ENCODE data around the gene PTPRZ1. TPM values are rescaled to one million over a fixed set of nuclear protein-coding genes. Genes with fewer than 3 reads are reported as not detected.

PTPRZ1 gene
- total and polyA plus RNA-seq, 2 of the 8 experiments (the other 6 are each of a cell fraction or from before 2014, with no cell fraction given) = 112 to 135 TPM

DNA sequence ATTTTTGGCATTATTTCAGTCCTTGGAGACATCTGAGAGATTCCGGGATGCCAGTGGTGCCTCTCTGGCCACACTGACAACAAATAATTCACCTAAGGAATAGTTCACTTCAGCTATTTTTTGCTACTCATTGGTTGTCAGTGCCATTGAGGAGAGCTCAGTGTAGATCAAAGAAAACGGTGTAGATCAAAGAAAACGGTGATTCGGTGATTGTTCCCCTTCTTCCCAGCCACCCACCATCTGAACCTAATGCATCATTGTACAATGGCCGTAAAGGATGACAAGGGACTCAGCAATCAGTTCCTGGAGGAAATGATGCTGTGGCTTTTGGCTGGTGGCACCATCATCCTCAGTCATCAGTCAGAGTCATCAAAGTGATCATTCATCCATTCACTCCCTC lies 80.6 kb downstream of the PTPRZ1 start:
- Histone ChIP-seq H2BK12ac (ENCODE audit: low read depth, low read length) (peak overlapping the region; percentile 3; the same call in 1 of the 2 replicates), H3K4me2 (ENCODE audit: insufficient read depth in 1 of 2, low read depth in 2 of 2, low read length in 2 of 2) (peak overlapping the region in 1 of 2 experiments; percentile 1; a peak in 1 of 4 replicates), H3K56ac (replicated peaks; ENCODE audit: insufficient read length, low read depth, low read length) (no peak overlapping the region), H4K8ac (ENCODE audit: extremely low read depth, insufficient read depth, low read length) (no peak overlapping the region), H3K27me3 (replicated peaks in 1 of 4; ENCODE audit: control insufficient read depth in 3 of 4, extremely low read depth in 1 of 4, insufficient read depth in 3 of 4, low read length in 3 of 4) (no peaks in the 10 kb centered on the region), H4K20me1 (replicated peaks in 1 of 2; ENCODE audit: control insufficient read depth in 1 of 2, insufficient read depth in 2 of 2, low read length in 2 of 2) (no peaks in the 10 kb centered on the region), H3K27ac (ENCODE audit: low read depth, low read length) (no peak overlapping the region), H4K5ac (ENCODE audit: insufficient read length, low read depth, low read length) (no peak overlapping the region), H3K79me1 (ENCODE audit: low read depth, low read length) (peaks cover 2% of the 10 kb centered on the region; the same call in 1 of the 2 replicates), H3K79me2 (ENCODE audit: control insufficient read depth in 1 of 2, insufficient read depth in 2 of 2, low read length in 2 of 2) (peaks cover 0 to 59% of the 10 kb centered on the region in 2 experiments; a peak in 3 of 4 replicates), H2BK15ac (ENCODE audit: low read length) (no peak overlapping the region), H3K23me2 (ENCODE audit: low read depth, low read length) (no peaks in the 10 kb centered on the region), H3K18ac (ENCODE audit: extremely low read depth, low read length) (no peak overlapping the region), H4K91ac (replicated peaks; ENCODE audit: insufficient read length, low read length) (no peak overlapping the region), H3K23ac (ENCODE audit: insufficient read length) (no peak overlapping the region), H3K9ac (replicated peaks in 1 of 4; ENCODE audit: extremely low read depth in 1 of 4, low read depth in 3 of 4, low read length in 3 of 4) (no peak overlapping the region), H3K14ac (ENCODE audit: insufficient read length) (no peak overlapping the region), H3K36me3 (ENCODE audit: control insufficient read depth in 2 of 4, insufficient read depth in 4 of 4, low read length in 3 of 4) (peaks cover 0 to 2% (median 0%) of the 10 kb centered on the region in 4 experiments; a peak in 4 of 8 replicates), H2AFZ (ENCODE audit: low read length) (no peak overlapping the region), H3K4me1 (replicated peaks in 1 of 4; ENCODE audit: control insufficient read depth in 3 of 4, insufficient read depth in 4 of 4, low read length in 3 of 4) (peaks cover 0 to 16% (median 5%) of the 10 kb centered on the region in 4 experiments; a peak in 4 of 7 replicates), H2BK5ac (ENCODE audit: low read depth, low read length) (peak overlapping the region; percentile 5; the same call in 1 of the 2 replicates), H3K4ac (replicated peaks; ENCODE audit: insufficient read length, low read depth, low read length) (no peak overlapping the region), H2AK5ac (ENCODE audit: low read depth, low read length) (no peak overlapping the region), H2BK20ac (ENCODE audit: low read length) (no peak overlapping the region), H2BK120ac (replicated peaks; ENCODE audit: low read depth, low read length) (no peak overlapping the region), H3K9me3 (ENCODE audit: insufficient read depth in 2 of 2, low read depth in 1 of 2, low read length in 1 of 2) (no peaks in the 10 kb centered on the region), H3K4me3 (ENCODE audit: extremely low read depth in 1 of 4, insufficient read depth in 2 of 4, low read depth in 3 of 4, low read length in 4 of 4) (no peak overlapping the region)
- ChIA-PET CTCF (ENCODE audit: partially characterized antibody) (interaction anchor here (0.9 to 1.1 kb wide), 3 partner anchors 39 to 675 kb away, joined by 3 to 4 read pairs (median 3); no protein-coding TSS in a partner anchor), POLR2A (ENCODE audit: partially characterized antibody) (interaction anchor here (1.5 to 5.1 kb wide), 2 partner anchors 12 to 14 kb away, joined by 4 to 35 read pairs; no protein-coding TSS in a partner anchor)
- WGBS, 2 experiments (ENCODE audit: extremely low coverage in 1 of 2, insufficient coverage in 1 of 2, insufficient read length in 1 of 2, insufficient replicate concordance in 2 of 2, low coverage in 1 of 2, low lambda C conversion rate in 2 of 2, missing lambda C conversion rate in 1 of 2) = 82% methylated on average over 5 of the region's 5 CpGs; no CpG with 5 or more reads in 1 of the 2 experiments
- FAIRE-seq (peak; percentile 45), DNase-seq (ENCODE audit: low read depth in 1 of 2, low spot score in 2 of 2) (no peak)
- no peak for TF ChIP-seq RFX5 (IDR thresholded peaks at IDR 0.05; ENCODE audit: borderline replicate concordance, low read depth, low read length)
- TF ChIP-seq SP1 (IDR thresholded peaks at IDR 0.05; ENCODE audit: low read depth, low read length) = no peak
- TF ChIP-seq BACH1 (IDR thresholded peaks at IDR 0.05; ENCODE audit: low read length) = no peak
- no peak for TF ChIP-seq PHF8 (conservative IDR thresholded peaks at IDR 0.05; ENCODE audit: low read depth, low read length)
- TF ChIP-seq SRF (IDR thresholded peaks at IDR 0.05; ENCODE audit: low read depth, low read length) = no peak
- TF ChIP-seq TAF7 (optimal IDR thresholded peaks at IDR 0.05; ENCODE audit: borderline replicate concordance, low read depth, low read length) = no peak
- TF ChIP-seq RBBP5 (IDR thresholded peaks at IDR 0.05; ENCODE audit: borderline replicate concordance, low read depth, low read length) = no peak
- no peak for TF ChIP-seq POU5F1 (IDR thresholded peaks at IDR 0.05; ENCODE audit: low read depth, low read length)
- TF ChIP-seq EZH2 (IDR thresholded peaks at IDR 0.05; ENCODE audit: low read depth, low read length, severe bottlenecking) = no peak
- TF ChIP-seq POLR2AphosphoS5 (IDR thresholded peaks at IDR 0.05; ENCODE audit: low read depth, low read length) = no peak
- TF ChIP-seq, protein P1, sequence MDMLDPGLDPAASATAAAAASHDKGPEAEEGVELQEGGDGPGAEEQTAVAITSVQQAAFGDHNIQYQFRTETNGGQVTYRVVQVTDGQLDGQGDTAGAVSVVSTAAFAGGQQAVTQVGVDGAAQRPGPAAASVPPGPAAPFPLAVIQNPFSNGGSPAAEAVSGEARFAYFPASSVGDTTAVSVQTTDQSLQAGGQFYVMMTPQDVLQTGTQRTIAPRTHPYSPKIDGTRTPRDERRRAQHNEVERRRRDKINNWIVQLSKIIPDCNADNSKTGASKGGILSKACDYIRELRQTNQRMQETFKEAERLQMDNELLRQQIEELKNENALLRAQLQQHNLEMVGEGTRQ (IDR thresholded peaks at IDR 0.05; ENCODE audit: low read length) = no peak
- TF ChIP-seq GTF2F1 (IDR thresholded peaks at IDR 0.05; ENCODE audit: borderline replicate concordance, low read depth, low read length) = no peak

Measured in H1 (cell line).